Motor neuron (in vitro differentiated cells): Measurements from ENCODE around the gene MAPK12. TPM values are rescaled to one million over a fixed set of nuclear protein-coding genes. Genes with fewer than 3 reads are reported as not detected.
A peak's percentile ranks its signal among the peaks of the same experiment; 100 is the strongest.

Experiments used
- ATAC-seq, 8 experiments: fragments of 200-7000 bp; cut with Tn5 transposase; replicated peaks in 6 of 8; 2 replicates each; pipeline ENCODE4 v1.8.0; 2021; ENCODE audit warnings: mild to moderate bottlenecking in 8 of 8, moderate library complexity in 8 of 8
- H3K27ac ChIP-seq, 2 donors: fragments of 250-450 bp; sonication (Bioruptor Pico); 2 replicates each; pipeline ENCODE4 v1.9.0; 2021; ENCODE audit warnings: antibody characterized with exemption in 2 of 2, mild to moderate bottlenecking in 2 of 2, moderate library complexity in 1 of 2
- H3K4me1 ChIP-seq, 2 donors: fragments of 250-450 bp; sonication (Bioruptor Pico); replicated peaks in 1 of 2; 2 replicates each; pipeline ENCODE4 v1.6.1; 2021; ENCODE audit warnings: antibody characterized with exemption in 2 of 2, mild to moderate bottlenecking in 2 of 2, moderate library complexity in 1 of 2
- H3K4me3 ChIP-seq, 5 donors: fragments of 250-450 bp; sonication (Bioruptor Pico); 2 replicates each; pipeline ENCODE4 v1.9.0; 2021; ENCODE audit warnings: antibody characterized with exemption in 5 of 5, mild to moderate bottlenecking in 5 of 5, moderate library complexity in 4 of 5
- WGBS, 10 experiments: fragments of 450-650 bp; shearing (Covaris generic); methylation state at CpG; one replicate each; pipeline ENCODE4 v1.0.0; 2022; 5-methylcytosine and 5-hydroxymethylcytosine counted together
- in situ Hi-C, 9 experiments: fragments of 400-800 bp; cut with MboI; loops; one replicate each; pipeline ENCODE4 v1.15.0; 2021; ENCODE audit warnings: low sequenced_read_pairs in 9 of 9, low pct_unique_long_range_greater_than_20kb in 2 of 9; ENCODE audit not compliant: unreplicated experiment in 9 of 9
- total RNA-seq, 8 experiments: library from RNA; unstranded; fragments of 300-600 nt; gene quantifications; 2 replicates each; pipeline versions ENCODE4 v1.2.3 to v1.2.4, GENCODE V29; 2022

Gene MAPK12
- total RNA-seq, 8 experiments from 2014 or later = 8.8 to 34.7 (median 22.7) TPM

DNA sequence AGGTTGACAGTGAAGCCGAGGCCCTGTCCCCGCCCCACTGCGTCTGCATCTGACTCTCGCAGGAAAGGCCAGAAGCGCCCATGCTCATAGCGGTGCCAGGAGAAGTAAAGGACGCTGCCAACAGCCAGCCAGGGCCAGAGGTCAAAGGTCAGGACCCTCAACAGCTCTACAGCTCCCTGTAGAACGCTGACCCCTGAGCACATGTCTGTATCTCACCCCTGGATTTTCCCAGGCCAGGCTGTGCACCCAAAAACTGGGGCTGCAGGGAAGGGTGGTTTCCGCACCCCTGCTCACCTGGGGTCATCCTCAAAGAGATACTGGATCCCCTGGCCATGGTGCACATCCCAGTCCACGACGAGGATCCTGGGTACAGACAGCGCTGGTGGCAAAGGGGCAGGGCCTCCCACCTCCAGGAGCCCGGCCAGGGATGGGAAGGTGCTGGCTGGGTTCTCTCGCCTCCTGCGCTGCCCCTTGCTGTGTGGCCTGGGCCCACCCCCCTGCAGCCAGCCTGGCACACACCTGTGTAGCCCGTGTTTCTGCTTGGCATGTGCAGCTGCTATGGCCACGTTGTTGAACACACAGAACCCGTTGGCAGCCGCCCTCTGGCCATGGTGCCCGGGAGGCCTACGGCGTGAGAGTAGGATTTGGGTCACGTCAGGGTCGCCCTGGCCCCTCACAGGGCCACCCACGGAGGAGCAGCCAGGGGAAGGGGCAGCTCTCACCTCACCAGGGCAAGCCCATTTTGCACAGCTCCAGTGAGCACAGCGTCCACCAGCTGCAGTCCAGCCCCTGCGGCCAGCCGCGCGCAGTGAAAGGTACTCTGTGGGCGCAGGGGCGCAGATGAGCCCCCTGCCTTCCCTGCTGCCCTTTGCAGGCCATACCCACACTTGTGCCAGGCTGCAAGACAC, 11.9 kb downstream of the MAPK12 start:
- 20 to 100% methylated on average over 1 to 5 of the region's 32 CpGs; no CpG with 5 or more reads in 8 of the 10 experiments for WGBS, 10 experiments
- in situ Hi-C loops = no loop called here

DNA sequence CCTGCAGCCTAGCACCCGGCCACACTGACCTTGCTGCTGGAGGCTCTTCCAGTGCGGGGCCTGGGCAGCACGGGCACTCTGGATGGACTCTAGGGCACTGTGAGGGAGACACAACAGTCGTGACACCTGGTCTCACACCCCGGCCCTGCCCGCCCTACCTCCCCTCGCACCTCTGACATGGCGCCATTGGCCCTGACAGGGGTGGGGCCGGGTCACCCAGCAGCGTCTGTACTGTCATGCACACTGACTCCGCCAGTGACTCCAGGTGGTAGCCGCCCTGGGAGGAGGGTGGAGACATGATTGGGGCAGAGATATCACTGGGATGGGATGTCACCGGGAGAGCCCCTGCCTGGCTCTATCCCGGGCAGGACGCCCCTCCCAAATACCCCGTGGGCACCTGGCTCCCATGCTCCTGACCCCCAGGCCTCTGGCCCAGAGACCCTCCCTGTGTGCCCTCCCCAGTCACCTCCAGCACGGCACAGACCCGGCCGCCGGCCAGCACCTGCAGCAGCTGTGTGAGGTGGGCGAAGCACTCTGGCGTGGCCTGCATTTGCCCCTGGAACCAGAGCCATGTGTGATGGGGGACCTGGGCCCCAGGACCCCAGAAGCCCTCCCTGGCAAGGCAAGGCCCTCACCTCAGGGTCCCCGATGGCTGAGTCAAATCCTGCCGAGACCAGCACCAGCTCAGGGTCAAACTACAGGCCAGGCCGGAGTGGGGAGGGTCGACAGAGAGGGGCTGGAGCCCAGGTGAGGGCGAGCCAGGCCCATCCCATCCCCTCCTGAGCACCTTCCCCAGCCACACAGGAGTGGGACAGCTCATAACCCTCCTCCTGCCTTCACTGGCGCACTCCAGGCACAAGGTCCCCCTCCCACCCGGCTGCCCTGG, 13.0 kb downstream of the MAPK12 start:
- 100% methylated on average over 4 of the region's 29 CpGs; no CpG with 5 or more reads in 9 of the 10 experiments for WGBS, 10 experiments
- Histone ChIP-seq H3K27ac (peak overlapping the region; percentile 64 to 72), H3K4me3 (peak overlapping the region in 1 of 5 donors; percentile 12), H3K4me1 (peaks cover 36 to 40% of the 10 kb centered on the region in 2 donors)
- in situ Hi-C loops = no loop called here
- ATAC-seq = no peak

More for the DNA sequence above, 11.9 kb downstream of the MAPK12 start:
- peak overlapping the region in 1 of 2 donors; percentile 76 for H3K27ac ChIP-seq
- ATAC-seq = no peak
- peak overlapping the region in 2 of 5 donors; percentile 46 to 48 for H3K4me3 ChIP-seq
- peaks cover 36 to 40% of the 10 kb centered on the region in 2 donors for H3K4me1 ChIP-seq

GRCh38 chr22:50247748-50248147, 13.7 kb downstream of the MAPK12 start:
- peak overlapping the region in 1 of 5 donors; percentile 12 for H3K4me3 ChIP-seq
- H3K4me1 ChIP-seq = peaks cover 41 to 44% of the 10 kb centered on the region in 2 donors
- peak overlapping the region; percentile 69 to 72 for H3K27ac ChIP-seq
- ATAC-seq = peak in 6 of 8 experiments; percentile 0 to 62 (median 50)
- in situ Hi-C loops = no loop called here
- WGBS, 10 experiments = 20 to 40% (median 28%) methylated on average over 2 to 7 of the region's 16 CpGs; no CpG with 5 or more reads in 7 of the 10 experiments

- H3K4me1 ChIP-seq = peaks cover 39 to 45% of the 10 kb centered on the region in 2 donors
- ATAC-seq = no peak
- no peak overlapping the region for H3K27ac ChIP-seq
- in situ Hi-C loops = no loop called here
- 60 to 100% (median 78%) methylated on average over 1 to 6 of the region's 20 CpGs; no CpG with 5 or more reads in 4 of the 10 experiments for WGBS, 10 experiments
- H3K4me3 ChIP-seq = peak overlapping the region in 1 of 5 donors; percentile 94
Observed at GRCh38 chr22:50246242-50247175, 15.0 kb downstream of the MAPK12 start.

DNA sequence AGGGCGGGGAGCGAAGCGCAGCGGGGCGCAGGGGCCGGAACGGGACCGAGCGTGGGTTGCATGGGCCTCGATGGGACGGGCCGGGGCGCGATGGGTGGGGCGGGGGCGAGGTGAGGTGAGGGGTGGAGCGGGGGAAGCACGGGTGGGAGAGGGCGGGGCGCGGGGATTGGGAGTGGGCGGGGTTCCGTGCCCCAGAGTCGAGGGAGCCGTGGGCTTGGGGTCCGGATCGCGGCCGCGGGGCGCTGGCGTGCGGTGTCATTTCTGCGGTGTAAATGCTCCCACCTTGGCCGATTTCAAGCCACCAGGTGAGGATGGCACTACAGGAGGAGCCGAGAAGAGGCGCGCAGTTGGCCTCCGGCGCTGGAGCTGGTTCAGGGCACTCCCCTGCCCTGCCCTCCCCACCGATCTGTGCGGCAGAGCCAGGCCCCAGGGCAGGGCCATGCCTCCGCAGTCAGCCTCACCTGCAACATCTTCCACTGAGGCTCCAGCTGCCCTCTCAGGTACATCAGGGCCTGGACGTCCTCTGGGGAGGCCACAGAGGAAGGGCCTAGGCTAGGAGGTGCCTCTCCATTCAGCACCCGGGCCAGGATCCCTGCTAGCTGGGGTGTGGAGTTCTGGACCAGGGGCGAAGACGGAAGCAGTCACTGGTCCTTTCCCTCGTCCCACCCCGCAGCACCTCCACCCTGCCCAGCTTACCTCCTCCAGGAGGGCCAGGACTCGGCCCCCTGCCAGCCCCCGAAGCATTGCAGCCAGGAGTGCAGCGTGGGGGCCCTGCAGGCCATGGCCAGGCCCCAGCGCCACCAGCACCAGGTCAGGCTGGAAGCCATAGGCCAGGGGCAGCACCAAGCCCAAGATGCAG, 16.0 kb downstream of the MAPK12 start:
- H3K4me3 ChIP-seq = peak overlapping the region; percentile 77 to 94 (median 81)
- H3K4me1 ChIP-seq = peaks cover 36 to 49% of the 10 kb centered on the region in 2 donors
- in situ Hi-C loops = no loop called here
- peak in 7 of 8 experiments; percentile 0 to 5 (median 3) for ATAC-seq
- 0 to 40% (median 0%) methylated on average over 1 to 4 of the region's 53 CpGs; no CpG with 5 or more reads in 7 of the 10 experiments for WGBS, 10 experiments
- peak overlapping the region; percentile 81 to 96 for H3K27ac ChIP-seq

DNA sequence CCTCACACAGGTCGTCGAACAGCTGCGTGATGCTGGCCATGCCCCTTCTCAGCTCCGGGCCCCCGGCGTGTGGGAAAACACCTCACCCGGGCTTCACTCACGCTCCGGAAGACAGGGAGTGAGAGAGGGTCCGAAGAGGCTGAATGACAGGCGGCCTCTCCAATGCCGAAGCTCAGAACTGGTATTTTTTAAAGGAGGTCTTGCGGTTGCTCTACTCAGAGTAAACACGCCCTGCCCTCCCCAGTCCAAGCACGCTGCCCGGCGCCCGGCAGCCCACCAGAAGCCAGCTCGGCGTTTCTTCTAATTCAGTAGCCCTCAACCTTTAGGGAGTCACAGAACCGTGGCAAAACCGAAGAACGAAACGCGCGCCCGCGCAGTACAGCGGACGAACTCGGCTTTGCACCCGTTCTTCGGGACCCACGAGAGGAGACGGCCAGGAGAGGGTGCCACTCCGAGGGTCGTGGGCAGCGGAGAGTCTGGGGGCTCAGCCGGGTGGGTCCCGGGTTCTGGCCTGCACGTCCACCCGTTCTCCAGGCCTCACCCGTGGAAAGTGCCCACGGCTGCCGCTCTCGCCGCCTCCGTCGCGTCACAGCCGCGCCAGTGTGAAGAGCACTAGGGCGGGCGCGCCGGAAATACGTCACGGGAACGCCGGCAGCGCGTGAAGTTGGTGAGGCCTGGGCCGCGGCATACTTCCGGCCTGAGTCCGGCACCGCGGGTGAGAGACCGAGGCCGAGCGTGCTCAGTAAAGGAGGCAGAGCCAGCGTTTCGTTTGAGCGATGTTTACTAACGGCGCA, 16.9 kb downstream of the MAPK12 start, which contains the start of gene TUBGCP6:
TSS of gene TUBGCP6 (minus strand) at position 604 of the 794 bp plus-strand sequence. CDS start at position 40, 564 bp downstream.
- in situ Hi-C loops = no loop called here
- WGBS, 10 experiments = 0 to 2% (median 0%) methylated on average over 1 to 24 of the region's 76 CpGs; no CpG with 5 or more reads in 2 of the 10 experiments
- peak within 1 kb of the TSS; percentile 77 to 94 (median 81) for H3K4me3 ChIP-seq
- H3K27ac ChIP-seq = peak within 1 kb of the TSS; percentile 81 to 96
- peak; percentile 75 to 92 (median 82) for ATAC-seq
- peaks cover 28 to 42% of the 10 kb centered on the region in 2 donors for H3K4me1 ChIP-seq

DNA sequence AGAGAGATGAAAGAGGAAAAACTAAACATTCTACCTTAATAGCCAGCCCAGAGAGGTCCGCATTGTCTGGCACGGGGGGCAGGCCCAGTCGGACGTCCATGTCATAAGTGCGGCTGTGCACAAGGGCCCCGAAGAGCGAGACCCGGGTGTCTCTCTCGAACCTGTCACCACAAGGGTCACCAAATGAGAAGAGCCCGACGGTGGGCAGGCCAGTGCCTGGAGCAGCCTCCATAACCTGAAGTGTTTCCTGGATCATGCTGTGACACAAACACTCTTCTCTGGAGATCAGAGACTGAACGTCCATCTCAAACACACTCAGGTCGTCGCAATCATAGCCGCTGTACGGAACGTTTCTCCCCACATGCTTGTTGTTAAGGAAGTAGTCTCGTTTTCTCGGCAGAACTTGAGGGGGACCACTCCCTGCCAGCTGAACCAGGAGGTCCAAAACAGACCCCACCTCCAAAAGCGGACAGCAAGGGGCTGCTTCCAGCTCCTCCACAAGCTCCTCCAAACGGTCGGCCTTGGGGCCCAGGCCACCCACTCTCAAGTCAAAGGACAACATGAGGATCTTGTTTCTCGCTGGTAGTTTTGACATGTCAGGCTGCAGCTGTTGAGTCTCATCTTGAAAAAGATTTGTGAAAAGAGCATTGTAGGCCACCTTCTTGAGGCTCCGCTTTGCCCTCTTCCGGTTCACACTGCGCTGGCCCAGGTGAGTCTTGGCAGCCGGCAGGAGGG, 17.6 kb downstream of the MAPK12 start:
- H3K4me3 ChIP-seq = peak overlapping the region; percentile 77 to 94 (median 81)
- in situ Hi-C loops = no loop called here
- H3K27ac ChIP-seq = peak overlapping the region; percentile 81 to 96
- peaks cover 28 to 42% of the 10 kb centered on the region in 2 donors for H3K4me1 ChIP-seq
- 0 to 73% (median 41%) methylated on average over 2 to 16 of the region's 27 CpGs for WGBS, 10 experiments
- ATAC-seq = no peak

DNA sequence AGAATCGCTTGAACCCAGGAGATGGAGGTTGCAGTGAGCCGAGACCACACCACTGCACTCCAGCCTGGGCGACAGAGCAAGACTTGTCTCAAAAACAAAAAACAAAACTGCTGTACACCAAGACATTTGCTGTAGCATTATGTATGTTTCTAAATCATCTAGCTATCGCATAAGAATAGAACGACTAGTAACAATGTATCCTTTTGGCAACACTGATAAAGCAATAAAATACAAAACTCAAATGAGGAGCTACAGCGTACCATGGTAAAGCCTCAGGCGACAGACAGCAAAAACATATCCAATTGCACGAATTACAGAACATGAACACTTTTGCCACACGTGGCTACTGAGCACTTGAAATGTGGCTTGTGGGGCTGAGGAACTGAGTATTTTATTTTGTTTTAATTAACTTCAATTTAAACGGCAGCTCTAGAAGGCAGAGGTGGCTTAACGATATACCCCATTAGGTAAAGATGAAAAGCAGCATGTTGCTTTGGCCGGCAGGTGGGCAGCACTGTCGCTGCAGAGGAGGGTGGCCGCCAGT, 19.0 kb downstream of the MAPK12 start:
- ATAC-seq = no peak
- 31 to 100% (median 59%) methylated on average over 1 to 12 of the region's 14 CpGs for WGBS, 10 experiments

DNA sequence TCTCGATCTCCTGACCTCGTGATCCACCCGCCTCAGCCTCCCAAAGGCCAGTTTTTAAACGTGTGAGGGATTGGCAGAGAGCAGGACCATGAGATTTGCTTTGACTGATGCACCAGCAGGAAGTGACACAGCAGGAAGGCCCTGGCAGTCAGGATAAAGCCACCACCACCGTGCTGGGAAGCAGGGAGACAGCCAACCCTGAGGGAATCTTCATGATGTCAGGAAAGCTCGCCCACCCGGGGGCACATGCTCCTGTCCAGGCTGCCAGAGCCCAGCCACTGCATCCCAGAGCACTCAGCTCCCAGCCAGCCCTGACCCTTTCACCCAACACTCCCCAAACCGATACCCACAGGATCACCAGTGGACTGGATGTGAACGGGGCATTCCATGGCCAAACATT, 22.7 kb downstream of the MAPK12 start:
- 83 to 100% (median 91%) methylated on average over 2 to 6 of the region's 9 CpGs; no CpG with 5 or more reads in 4 of the 10 experiments for WGBS, 10 experiments
- in situ Hi-C loops = no loop called here
- ATAC-seq = no peak
- Histone ChIP-seq H3K4me1 (peaks cover 13 to 24% of the 10 kb centered on the region in 2 donors), H3K27ac (no peak overlapping the region), H3K4me3 (no peak overlapping the region)

More for the DNA sequence above, 19.0 kb downstream of the MAPK12 start:
- no peak overlapping the region for H3K27ac ChIP-seq
- peaks cover 19 to 31% of the 10 kb centered on the region in 2 donors for H3K4me1 ChIP-seq
- in situ Hi-C loops = no loop called here
- H3K4me3 ChIP-seq = peak overlapping the region; percentile 77 to 94 (median 81)
